ENCODE results near the gene PDGFB.

DNA sequence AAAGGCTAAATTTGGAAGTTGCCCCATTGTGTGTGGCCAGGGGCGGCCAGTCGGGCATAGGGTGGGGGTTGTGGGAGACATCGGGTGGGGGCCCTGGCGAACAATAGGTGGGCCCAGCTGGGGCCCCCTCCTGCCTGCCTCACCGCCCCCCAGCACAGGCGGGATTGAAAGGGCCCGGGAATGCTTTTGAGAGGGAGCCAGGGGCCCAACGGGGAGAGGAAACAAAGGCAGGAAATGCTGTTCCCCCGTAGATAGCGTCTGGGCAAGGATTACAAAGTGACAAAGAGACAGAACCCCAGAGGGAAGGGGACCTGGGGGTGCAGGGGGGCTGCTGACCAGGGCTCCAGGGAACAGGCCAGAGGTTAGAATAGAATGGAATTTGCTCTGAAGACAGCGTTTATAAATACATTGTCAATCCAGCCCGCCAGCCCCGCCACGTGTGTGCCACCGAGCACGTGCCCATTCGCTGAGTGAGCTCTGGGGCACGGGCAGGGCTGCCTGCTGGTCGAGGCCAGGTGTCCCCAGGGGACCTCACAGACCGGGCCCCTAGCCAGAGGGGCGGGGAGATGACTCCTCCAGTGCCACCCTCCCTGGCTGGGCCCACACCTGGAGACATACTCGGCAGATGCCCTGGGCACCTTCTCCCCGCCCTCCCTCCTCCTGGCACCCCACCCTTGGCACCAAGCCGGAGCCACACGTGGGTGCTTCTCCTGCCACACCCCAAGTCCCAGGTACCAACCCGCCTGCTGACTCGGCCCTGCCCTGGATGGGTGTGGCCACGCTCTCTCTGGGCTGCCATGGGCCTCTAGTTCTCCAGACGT, 9.7 kb downstream of the PDGFB start:
- TF ChIP-seq, protein P1, sequence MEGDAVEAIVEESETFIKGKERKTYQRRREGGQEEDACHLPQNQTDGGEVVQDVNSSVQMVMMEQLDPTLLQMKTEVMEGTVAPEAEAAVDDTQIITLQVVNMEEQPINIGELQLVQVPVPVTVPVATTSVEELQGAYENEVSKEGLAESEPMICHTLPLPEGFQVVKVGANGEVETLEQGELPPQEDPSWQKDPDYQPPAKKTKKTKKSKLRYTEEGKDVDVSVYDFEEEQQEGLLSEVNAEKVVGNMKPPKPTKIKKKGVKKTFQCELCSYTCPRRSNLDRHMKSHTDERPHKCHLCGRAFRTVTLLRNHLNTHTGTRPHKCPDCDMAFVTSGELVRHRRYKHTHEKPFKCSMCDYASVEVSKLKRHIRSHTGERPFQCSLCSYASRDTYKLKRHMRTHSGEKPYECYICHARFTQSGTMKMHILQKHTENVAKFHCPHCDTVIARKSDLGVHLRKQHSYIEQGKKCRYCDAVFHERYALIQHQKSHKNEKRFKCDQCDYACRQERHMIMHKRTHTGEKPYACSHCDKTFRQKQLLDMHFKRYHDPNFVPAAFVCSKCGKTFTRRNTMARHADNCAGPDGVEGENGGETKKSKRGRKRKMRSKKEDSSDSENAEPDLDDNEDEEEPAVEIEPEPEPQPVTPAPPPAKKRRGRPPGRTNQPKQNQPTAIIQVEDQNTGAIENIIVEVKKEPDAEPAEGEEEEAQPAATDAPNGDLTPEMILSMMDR (IDR thresholded peaks at IDR 0.05; ENCODE audit: low read length), result no peak
- no peak for TF ChIP-seq EZH2 (IDR thresholded peaks at IDR 0.05; ENCODE audit: borderline replicate concordance, low read length)
